Mesenchymal stem cell (in vitro differentiated cells and primary cell): ENCODE data around the gene DST.
A peak's percentile ranks its signal among the peaks of the same experiment; 100 is the strongest.

Experiments
- DNase-seq: peaks from one replicate; pipeline ENCODE4 v3.0.0-alpha.2; 2013
- H2AFZ ChIP-seq: one replicate; pipeline ENCODE4 v1.6.1; 2013; ENCODE audit warnings: low read depth, mild to moderate bottlenecking, control low read depth, inconsistent platforms, low read length, moderate library complexity
- H2AK5ac ChIP-seq: 2 replicates; pipeline ENCODE4 v1.6.1; 2013; ENCODE audit warnings: low read length, moderate library complexity, mild to moderate bottlenecking, inconsistent platforms; ENCODE audit not compliant: severe bottlenecking
- H2BK120ac ChIP-seq: one replicate; pipeline ENCODE4 v1.6.1; 2013; ENCODE audit warnings: low read depth, mild to moderate bottlenecking, inconsistent platforms, low read length, moderate library complexity
- H2BK12ac ChIP-seq, 2 experiments: one replicate each; pipeline ENCODE4 v1.6.1; 2013; ENCODE audit warnings: inconsistent platforms in 2 of 2, low read length in 2 of 2, mild to moderate bottlenecking in 2 of 2, moderate library complexity in 2 of 2, control low read depth in 1 of 2
- H2BK15ac ChIP-seq: one replicate; pipeline ENCODE4 v1.6.1; 2013; ENCODE audit warnings: mild to moderate bottlenecking, low read depth, inconsistent platforms; ENCODE audit not compliant: poor library complexity, severe bottlenecking
- H2BK5ac ChIP-seq: 2 replicates; pipeline ENCODE4 v1.6.1; 2013; ENCODE audit warnings: low read depth, mild to moderate bottlenecking, low read length, control low read depth, inconsistent platforms; ENCODE audit not compliant: poor library complexity, severe bottlenecking
- H3K14ac ChIP-seq, 2 experiments: one replicate each; pipeline ENCODE4 v1.6.1; 2013; ENCODE audit warnings: inconsistent platforms in 2 of 2, low read length in 2 of 2, control low read depth in 1 of 2, mild to moderate bottlenecking in 1 of 2, moderate library complexity in 1 of 2
- H3K18ac ChIP-seq, 2 experiments: one replicate each; pipeline ENCODE4 v1.6.1; 2013; ENCODE audit warnings: inconsistent platforms in 2 of 2, low read length in 2 of 2, control low read depth in 1 of 2, low read depth in 1 of 2, mild to moderate bottlenecking in 1 of 2
- H3K23ac ChIP-seq, 2 experiments: one replicate each; pipeline ENCODE4 v1.6.1; 2013; ENCODE audit warnings: inconsistent platforms in 2 of 2, low read length in 2 of 2, mild to moderate bottlenecking in 2 of 2, moderate library complexity in 2 of 2, control low read depth in 1 of 2
- H3K27ac ChIP-seq: 2 replicates; pipeline ENCODE4 v1.5.1; 2013; ENCODE audit warnings: mild to moderate bottlenecking, moderate library complexity, low read length, control low read depth, inconsistent platforms; ENCODE audit not compliant: poor library complexity, severe bottlenecking
- H3K27me3 ChIP-seq, 2 experiments: 2 replicates each; pipeline versions ENCODE4 v1.6.1 to v1.7.0; 2013; ENCODE audit warnings: low read length in 2 of 2, mild to moderate bottlenecking in 2 of 2, moderate library complexity in 2 of 2, control low read depth in 1 of 2, inconsistent platforms in 1 of 2; ENCODE audit not compliant: control insufficient read depth in 1 of 2, insufficient read depth in 1 of 2
- H3K36me3 ChIP-seq, 2 experiments: 2 replicates each; pipeline versions ENCODE4 v1.6.1 to v1.7.0; 2013; ENCODE audit warnings: low read length in 2 of 2, control low read depth in 1 of 2, inconsistent platforms in 1 of 2, low read depth in 1 of 2, mild to moderate bottlenecking in 1 of 2; ENCODE audit not compliant: insufficient read depth in 2 of 2, control insufficient read depth in 1 of 2
- H3K4ac ChIP-seq, 2 experiments: one replicate each; pipeline ENCODE4 v1.6.1; 2013; ENCODE audit warnings: inconsistent platforms in 2 of 2, low read length in 2 of 2, mild to moderate bottlenecking in 2 of 2, moderate library complexity in 2 of 2, control low read depth in 1 of 2, low read depth in 1 of 2
- H3K4me1 ChIP-seq: 2 replicates; pipeline ENCODE4 v1.6.1; 2013; ENCODE audit warnings: low read depth, low read length, control low read depth; ENCODE audit not compliant: control insufficient read depth, insufficient read depth
- H3K4me2 ChIP-seq: 2 replicates; pipeline ENCODE4 v1.6.1; 2013; ENCODE audit warnings: low read length, mild to moderate bottlenecking, inconsistent platforms; ENCODE audit not compliant: poor library complexity, severe bottlenecking
- H3K4me3 ChIP-seq, 2 experiments: 2 replicates each; pipeline versions ENCODE4 v1.5.1 to v1.7.0; 2013; ENCODE audit warnings: low read length in 2 of 2, mild to moderate bottlenecking in 2 of 2, control low read depth in 1 of 2, low read depth in 1 of 2; ENCODE audit not compliant: insufficient read depth in 1 of 2
- H3K79me1 ChIP-seq: replicated peaks from 2 replicates; pipeline ENCODE4 v1.6.1; 2013; ENCODE audit warnings: mild to moderate bottlenecking, control low read depth, low read length, inconsistent platforms; ENCODE audit not compliant: poor library complexity, severe bottlenecking
- H3K9ac ChIP-seq: 2 replicates; pipeline ENCODE4 v1.7.0; 2013; ENCODE audit warnings: mild to moderate bottlenecking, low read length, moderate library complexity
- H3K9me3 ChIP-seq: 2 replicates; pipeline ENCODE4 v1.7.0; 2013; ENCODE audit warnings: mild to moderate bottlenecking, low read length; ENCODE audit not compliant: control insufficient read depth
- H4K8ac ChIP-seq: one replicate; pipeline ENCODE4 v1.6.1; 2013; ENCODE audit warnings: inconsistent platforms, mild to moderate bottlenecking, low read length, moderate library complexity
- H4K91ac ChIP-seq: one replicate; pipeline ENCODE4 v1.6.1; 2013; ENCODE audit warnings: mild to moderate bottlenecking, low read length, inconsistent platforms
- WGBS: methylation state at CpG from one replicate; pipeline ENCODE4 v1.1.7; 2013; ENCODE audit warnings: mixed read lengths; 5-methylcytosine and 5-hydroxymethylcytosine counted together

The DST gene

DNA sequence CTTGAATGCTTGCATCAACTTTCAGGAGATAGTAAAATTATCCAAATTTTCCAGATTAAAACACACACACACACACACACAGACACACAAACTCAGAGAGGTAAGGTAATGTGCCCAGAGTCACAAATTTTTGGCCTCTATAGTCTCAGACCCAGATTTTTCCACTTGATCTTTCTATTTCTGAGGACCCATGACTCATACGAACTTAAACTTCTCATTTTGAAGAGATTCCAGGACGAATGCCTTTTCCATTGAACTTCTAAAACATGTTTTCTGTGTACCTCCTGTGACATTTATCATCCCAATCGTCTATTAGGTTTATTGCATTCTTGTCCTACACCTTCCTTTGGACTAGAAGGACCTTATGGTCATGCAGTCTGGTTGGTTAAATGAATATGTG is 222.4 kb downstream of the DST start:
- H2BK5ac ChIP-seq: no peak overlapping the region
- H3K4ac ChIP-seq: no peak overlapping the region
- WGBS: 66% methylated on average over 3 of the region's 3 CpGs
- H3K14ac ChIP-seq: no peak overlapping the region
- no peaks in the 10 kb centered on the region for H3K27me3 ChIP-seq
- H3K4me2 ChIP-seq: no peak overlapping the region
- no peaks in the 10 kb centered on the region for H3K79me1 ChIP-seq
- H3K18ac ChIP-seq: no peak overlapping the region
- no peak overlapping the region for H4K8ac ChIP-seq
- H3K27ac ChIP-seq: no peak overlapping the region
- no peak overlapping the region for H2BK12ac ChIP-seq
- DNase-seq: peak; percentile 6
- no peak overlapping the region for H3K9ac ChIP-seq
- H2AK5ac ChIP-seq: no peak overlapping the region
- no peaks in the 10 kb centered on the region for H3K4me1 ChIP-seq
- no peak overlapping the region for H3K4me3 ChIP-seq
- H4K91ac ChIP-seq: no peak overlapping the region
- no peaks in the 10 kb centered on the region for H3K9me3 ChIP-seq
- no peak overlapping the region for H3K23ac ChIP-seq
- no peak overlapping the region for H2AFZ ChIP-seq
- no peaks in the 10 kb centered on the region for H3K36me3 ChIP-seq
- no peak overlapping the region for H2BK120ac ChIP-seq
- no peak overlapping the region for H2BK15ac ChIP-seq

DNA sequence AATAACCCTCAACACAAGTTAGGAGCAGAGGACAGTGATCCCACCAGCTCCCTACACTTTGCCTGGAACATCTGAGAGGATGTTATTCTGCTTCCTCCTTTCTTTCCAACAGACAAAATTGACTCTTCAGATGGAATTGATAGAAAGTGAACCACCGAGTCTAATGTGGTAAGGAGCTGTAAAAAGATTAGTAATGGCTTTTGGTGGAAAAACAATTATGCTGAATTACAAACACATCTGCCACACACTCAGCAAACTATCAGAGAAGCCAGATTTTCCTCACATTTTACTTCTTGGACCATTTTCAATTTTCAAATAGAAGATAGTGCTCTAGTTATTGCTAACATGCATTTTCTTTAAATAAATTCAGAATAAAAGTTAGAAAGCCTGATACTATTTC is 223.5 kb downstream of the DST start:
- Histone ChIP-seq H3K18ac (no peak overlapping the region), H4K91ac (no peak overlapping the region), H3K79me1 (no peaks in the 10 kb centered on the region), H3K4ac (no peak overlapping the region), H3K36me3 (no peaks in the 10 kb centered on the region), H2BK15ac (no peak overlapping the region), H3K4me3 (no peak overlapping the region), H3K27ac (no peak overlapping the region), H3K9ac (no peak overlapping the region), H2AK5ac (no peak overlapping the region), H3K4me1 (no peaks in the 10 kb centered on the region), H2AFZ (no peak overlapping the region), H2BK5ac (no peak overlapping the region), H3K4me2 (no peak overlapping the region), H3K23ac (no peak overlapping the region), H3K27me3 (no peaks in the 10 kb centered on the region), H2BK12ac (no peak overlapping the region), H3K14ac (no peak overlapping the region), H2BK120ac (no peak overlapping the region), H4K8ac (no peak overlapping the region), H3K9me3 (no peaks in the 10 kb centered on the region)
- DNase-seq: no peak
- WGBS: no CpG with 5 or more reads among the region's 1 CpG

DNA sequence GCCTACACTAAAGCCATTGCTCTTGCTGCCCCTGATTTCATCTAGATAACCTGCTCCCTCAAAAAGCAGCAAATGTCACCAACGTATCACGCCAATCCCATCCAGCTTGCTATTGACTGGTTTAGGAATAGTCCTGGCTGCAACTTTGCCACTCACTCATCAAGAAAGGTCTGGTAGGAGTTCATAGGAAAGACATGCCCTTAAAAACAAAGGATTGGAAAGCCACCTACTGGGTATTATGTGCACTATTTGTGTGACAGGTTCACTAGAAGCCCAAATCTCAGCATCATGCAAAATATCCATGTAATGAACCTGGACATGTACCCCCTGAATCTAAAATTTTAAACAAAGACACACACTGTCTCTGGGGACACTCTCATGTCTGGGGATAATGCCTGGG is 224.9 kb downstream of the DST start:
- no peak overlapping the region for H3K4ac ChIP-seq
- H4K8ac ChIP-seq: no peak overlapping the region
- no peak overlapping the region for H2BK15ac ChIP-seq
- WGBS: 100% methylated on average over 1 of the region's 2 CpGs
- no peak overlapping the region for H3K23ac ChIP-seq
- H3K4me1 ChIP-seq: no peaks in the 10 kb centered on the region
- no peak overlapping the region for H2BK12ac ChIP-seq
- H2BK120ac ChIP-seq: no peak overlapping the region
- H3K36me3 ChIP-seq: no peaks in the 10 kb centered on the region
- H3K4me2 ChIP-seq: no peak overlapping the region
- H4K91ac ChIP-seq: no peak overlapping the region
- H3K9me3 ChIP-seq: no peaks in the 10 kb centered on the region
- H2AK5ac ChIP-seq: no peak overlapping the region
- no peak overlapping the region for H2BK5ac ChIP-seq
- no peak overlapping the region for H3K14ac ChIP-seq
- H3K9ac ChIP-seq: no peak overlapping the region
- H3K4me3 ChIP-seq: no peak overlapping the region
- DNase-seq: no peak
- H3K79me1 ChIP-seq: no peaks in the 10 kb centered on the region
- no peaks in the 10 kb centered on the region for H3K27me3 ChIP-seq
- H3K27ac ChIP-seq: no peak overlapping the region
- H2AFZ ChIP-seq: no peak overlapping the region
- no peak overlapping the region for H3K18ac ChIP-seq

DNA sequence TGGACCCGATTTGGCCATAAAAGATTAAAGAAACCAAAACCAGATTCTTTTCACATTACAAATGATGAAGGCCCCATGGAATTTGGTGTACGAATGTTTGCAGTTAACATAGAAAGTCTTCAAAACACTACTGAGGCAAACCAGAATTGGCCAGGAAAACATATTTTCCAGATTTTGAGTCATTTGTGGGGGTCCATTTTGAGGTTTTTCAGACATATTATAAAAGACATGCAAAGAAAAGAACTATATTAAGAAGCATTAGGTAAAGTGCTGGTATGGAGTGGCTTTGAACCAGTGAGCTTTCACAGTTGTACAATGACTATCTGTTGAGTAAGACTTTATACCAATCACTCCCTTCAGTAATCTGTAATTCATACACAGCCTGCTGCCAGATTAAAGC is 226.4 kb downstream of the DST start:
- Histone ChIP-seq H2AK5ac (no peak overlapping the region), H3K4me1 (no peaks in the 10 kb centered on the region), H3K36me3 (no peaks in the 10 kb centered on the region)

More for the DNA sequence above, 226.4 kb downstream of the DST start:
- WGBS: 100% methylated on average over 1 of the region's 2 CpGs
- Histone ChIP-seq H3K9me3 (no peaks in the 10 kb centered on the region), H2BK120ac (no peak overlapping the region), H3K23ac (no peak overlapping the region), H3K27ac (no peak overlapping the region), H2BK5ac (no peak overlapping the region), H2AFZ (no peak overlapping the region), H3K79me1 (no peaks in the 10 kb centered on the region), H3K14ac (no peak overlapping the region), H4K8ac (no peak overlapping the region), H3K4me3 (peak overlapping the region in 1 of 2 experiments; percentile 35), H2BK12ac (no peak overlapping the region), H3K4me2 (no peak overlapping the region), H4K91ac (no peak overlapping the region), H2BK15ac (no peak overlapping the region), H3K4ac (no peak overlapping the region), H3K18ac (no peak overlapping the region), H3K9ac (peak overlapping the region; percentile 37), H3K27me3 (no peaks in the 10 kb centered on the region)
- no peak for DNase-seq
